Measurements from ENCODE around the gene APBA2. TPM values are rescaled to one million over a fixed set of nuclear protein-coding genes. Genes with fewer than 3 reads are reported as not detected.

APBA2 gene
- total RNA-seq, 1 experiment from 2014 or later: 0.31 TPM

DNA sequence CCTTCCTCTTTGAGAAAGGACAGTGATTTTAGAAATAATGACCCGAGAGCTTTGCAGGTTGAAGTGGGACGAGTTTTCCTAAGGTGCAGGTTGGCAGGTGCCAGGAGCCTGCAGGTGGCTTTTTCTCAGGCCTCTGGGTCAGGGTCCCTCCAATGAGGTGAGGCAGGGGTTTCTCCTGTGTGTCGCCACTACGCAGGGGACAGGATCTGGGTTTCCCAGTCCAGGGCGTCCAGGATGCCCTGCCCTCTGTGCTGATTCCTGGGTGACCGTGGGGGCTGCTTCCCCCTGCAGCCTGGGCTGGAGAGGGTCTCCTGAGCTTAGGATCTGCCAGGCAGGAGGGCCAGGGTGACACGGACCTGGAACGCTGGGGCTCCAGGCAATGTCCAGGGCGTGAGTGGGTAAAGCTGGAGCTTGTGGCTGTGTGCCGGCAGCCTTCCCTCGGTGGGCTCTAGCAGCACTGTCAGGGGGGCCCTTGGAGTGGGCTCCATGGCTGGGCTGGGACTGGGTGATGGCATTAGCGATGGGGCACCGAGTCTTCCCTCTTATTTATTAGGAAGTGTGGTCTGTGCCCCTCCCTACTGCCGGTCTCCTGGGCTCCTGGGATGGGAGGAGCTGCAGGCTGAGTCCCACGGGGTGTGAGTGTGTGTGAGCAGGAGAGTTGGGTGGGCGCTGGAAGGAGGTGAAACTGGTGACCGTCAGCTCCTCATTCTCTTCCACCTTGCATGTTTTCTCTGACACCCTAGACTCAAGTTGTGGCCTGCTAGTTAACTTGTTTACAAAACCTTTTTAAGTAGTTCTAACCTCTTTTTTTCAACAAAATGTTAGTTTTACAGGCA lies 1.8 kb downstream of the APBA2 start:
- in situ Hi-C loops (cut with HindIII; ENCODE audit: low pct_unique_long_range_greater_than_20kb, low sequenced_read_pairs): no loop called here
- TF ChIP-seq, protein P1, sequence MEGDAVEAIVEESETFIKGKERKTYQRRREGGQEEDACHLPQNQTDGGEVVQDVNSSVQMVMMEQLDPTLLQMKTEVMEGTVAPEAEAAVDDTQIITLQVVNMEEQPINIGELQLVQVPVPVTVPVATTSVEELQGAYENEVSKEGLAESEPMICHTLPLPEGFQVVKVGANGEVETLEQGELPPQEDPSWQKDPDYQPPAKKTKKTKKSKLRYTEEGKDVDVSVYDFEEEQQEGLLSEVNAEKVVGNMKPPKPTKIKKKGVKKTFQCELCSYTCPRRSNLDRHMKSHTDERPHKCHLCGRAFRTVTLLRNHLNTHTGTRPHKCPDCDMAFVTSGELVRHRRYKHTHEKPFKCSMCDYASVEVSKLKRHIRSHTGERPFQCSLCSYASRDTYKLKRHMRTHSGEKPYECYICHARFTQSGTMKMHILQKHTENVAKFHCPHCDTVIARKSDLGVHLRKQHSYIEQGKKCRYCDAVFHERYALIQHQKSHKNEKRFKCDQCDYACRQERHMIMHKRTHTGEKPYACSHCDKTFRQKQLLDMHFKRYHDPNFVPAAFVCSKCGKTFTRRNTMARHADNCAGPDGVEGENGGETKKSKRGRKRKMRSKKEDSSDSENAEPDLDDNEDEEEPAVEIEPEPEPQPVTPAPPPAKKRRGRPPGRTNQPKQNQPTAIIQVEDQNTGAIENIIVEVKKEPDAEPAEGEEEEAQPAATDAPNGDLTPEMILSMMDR (IDR thresholded peaks at IDR 0.05): no peak
- no peak for TF ChIP-seq TCF7L2 (IDR thresholded peaks at IDR 0.05; ENCODE audit: low read depth, low read length)
- no peak for TF ChIP-seq POLR2AphosphoS5 (IDR thresholded peaks at IDR 0.05; ENCODE audit: low read depth, low read length)
- no peak for TF ChIP-seq SIN3A (IDR thresholded peaks at IDR 0.05; ENCODE audit: borderline replicate concordance, insufficient read depth, low read depth, low read length)
- TF ChIP-seq REST (IDR thresholded peaks at IDR 0.05; ENCODE audit: insufficient read depth in 1 of 2, low read depth in 2 of 2, low read length in 1 of 2): no peak

GRCh38 chr15:28888302-28888894 lies 2.6 kb downstream of the APBA2 start:
- no peaks in the 10 kb centered on the region for H3K9me3 ChIP-seq (ENCODE audit: control insufficient read depth, insufficient read depth, low read depth, low read length)
- CTCF ChIA-PET: no interaction called here
- no peak for TF ChIP-seq REST (IDR thresholded peaks at IDR 0.05; ENCODE audit: insufficient read depth in 1 of 2, low read depth in 2 of 2, low read length in 1 of 2)
- intact Hi-C loops (cut with micrococcal nuclease; ENCODE audit: unreplicated experiment): no loop called here
- in situ Hi-C loops (cut with HindIII; ENCODE audit: low pct_unique_long_range_greater_than_20kb, low sequenced_read_pairs): no loop called here
- no TSS peak for BruUV-seq (replicated peaks)
- no peaks in the 10 kb centered on the region for H3K4me1 ChIP-seq (ENCODE audit: control insufficient read depth, insufficient read depth, low read length)
- no peak overlapping the region for H3K27ac ChIP-seq (ENCODE audit: low read length)
- ATAC-seq: no peak
- no peaks in the 10 kb centered on the region for H3K36me3 ChIP-seq (ENCODE audit: control insufficient read depth, insufficient read depth, low read length)
- H3K4me3 ChIP-seq (ENCODE audit: low read depth in 2 of 2, low read length in 2 of 2): no peak overlapping the region
- no peak for DNase-seq (ENCODE audit: low read depth, low spot score)
- no peaks in the 10 kb centered on the region for H3K27me3 ChIP-seq (ENCODE audit: control insufficient read depth, insufficient read depth, low read length)
- POLR2A ChIA-PET: no interaction called here

More for the DNA sequence above, 1.8 kb downstream of the APBA2 start:
- Histone ChIP-seq H3K27ac (ENCODE audit: low read length) (no peak overlapping the region), H3K4me3 (ENCODE audit: low read depth in 2 of 2, low read length in 2 of 2) (no peak overlapping the region), H3K4me1 (ENCODE audit: control insufficient read depth, insufficient read depth, low read length) (no peaks in the 10 kb centered on the region), H3K27me3 (ENCODE audit: control insufficient read depth, insufficient read depth, low read length) (no peaks in the 10 kb centered on the region), H3K36me3 (ENCODE audit: control insufficient read depth, insufficient read depth, low read length) (no peaks in the 10 kb centered on the region), H3K9me3 (ENCODE audit: control insufficient read depth, insufficient read depth, low read depth, low read length) (no peaks in the 10 kb centered on the region)
- no peak for ATAC-seq
- no peak for DNase-seq (ENCODE audit: low read depth, low spot score)
- CTCF ChIA-PET: interaction anchor here (0.6 kb wide), 1 partner anchor 854 kb away, joined by 6 read pairs; no protein-coding TSS in a partner anchor
- POLR2A ChIA-PET: no interaction called here
- BruUV-seq (replicated peaks): no TSS peak
- intact Hi-C loops (cut with micrococcal nuclease; ENCODE audit: unreplicated experiment): no loop called here
